Upper lobe of left lung (tissue), 4 donors: ENCODE measurements around the gene DDX24.

Experiments
- EP300 ChIP-seq, 4 donors: sonication (generic); formaldehyde crosslinking; IDR thresholded peaks; one replicate each; pipeline ENCODE4 v1.5.1; 2017; ENCODE audit warnings: antibody characterized with exemption in 4 of 4, control low read depth in 2 of 4
- POLR2A ChIP-seq, 4 donors: fragments of 450-650 bp; IDR thresholded peaks; one replicate each; pipeline ENCODE4 v1.5.1; 2016 to 2017; ENCODE audit warnings: antibody characterized with exemption in 4 of 4, mild to moderate bottlenecking in 2 of 4
- POLR2AphosphoS5 ChIP-seq, 2 donors: sonication (generic); formaldehyde crosslinking; IDR thresholded peaks; one replicate each; pipeline ENCODE4 v1.5.1; 2017; ENCODE audit warnings: antibody characterized with exemption in 2 of 2
- TF ChIP-seq, protein P1 (sequence below), 6 experiments: fragments of 450-650 bp in 4 of 6; fragments of 200-600 bp in 2 of 6; sonication (generic) in 2 of 6; IDR thresholded peaks; one replicate each; pipeline ENCODE4 v1.5.1; 2016 to 2019; ENCODE audit warnings: antibody characterized with exemption in 6 of 6

GRCh38 chr14:94116701-94117100 lies 35.7 kb upstream of the DDX24 start:
- TF ChIP-seq, protein P1, sequence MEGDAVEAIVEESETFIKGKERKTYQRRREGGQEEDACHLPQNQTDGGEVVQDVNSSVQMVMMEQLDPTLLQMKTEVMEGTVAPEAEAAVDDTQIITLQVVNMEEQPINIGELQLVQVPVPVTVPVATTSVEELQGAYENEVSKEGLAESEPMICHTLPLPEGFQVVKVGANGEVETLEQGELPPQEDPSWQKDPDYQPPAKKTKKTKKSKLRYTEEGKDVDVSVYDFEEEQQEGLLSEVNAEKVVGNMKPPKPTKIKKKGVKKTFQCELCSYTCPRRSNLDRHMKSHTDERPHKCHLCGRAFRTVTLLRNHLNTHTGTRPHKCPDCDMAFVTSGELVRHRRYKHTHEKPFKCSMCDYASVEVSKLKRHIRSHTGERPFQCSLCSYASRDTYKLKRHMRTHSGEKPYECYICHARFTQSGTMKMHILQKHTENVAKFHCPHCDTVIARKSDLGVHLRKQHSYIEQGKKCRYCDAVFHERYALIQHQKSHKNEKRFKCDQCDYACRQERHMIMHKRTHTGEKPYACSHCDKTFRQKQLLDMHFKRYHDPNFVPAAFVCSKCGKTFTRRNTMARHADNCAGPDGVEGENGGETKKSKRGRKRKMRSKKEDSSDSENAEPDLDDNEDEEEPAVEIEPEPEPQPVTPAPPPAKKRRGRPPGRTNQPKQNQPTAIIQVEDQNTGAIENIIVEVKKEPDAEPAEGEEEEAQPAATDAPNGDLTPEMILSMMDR (IDR thresholded peaks at IDR 0.05): no peak
- TF ChIP-seq POLR2A (IDR thresholded peaks at IDR 0.05) (no peak), POLR2AphosphoS5 (IDR thresholded peaks at IDR 0.05) (no peak), EP300 (IDR thresholded peaks at IDR 0.05) (no peak)
